Fibroblast of skin of back (primary cell): ENCODE results near the gene CELF4.

Experiments
- DNase-seq: peaks from one replicate; pipeline ENCODE4 v3.0.0-alpha.2; 2013

The CELF4 gene

DNA sequence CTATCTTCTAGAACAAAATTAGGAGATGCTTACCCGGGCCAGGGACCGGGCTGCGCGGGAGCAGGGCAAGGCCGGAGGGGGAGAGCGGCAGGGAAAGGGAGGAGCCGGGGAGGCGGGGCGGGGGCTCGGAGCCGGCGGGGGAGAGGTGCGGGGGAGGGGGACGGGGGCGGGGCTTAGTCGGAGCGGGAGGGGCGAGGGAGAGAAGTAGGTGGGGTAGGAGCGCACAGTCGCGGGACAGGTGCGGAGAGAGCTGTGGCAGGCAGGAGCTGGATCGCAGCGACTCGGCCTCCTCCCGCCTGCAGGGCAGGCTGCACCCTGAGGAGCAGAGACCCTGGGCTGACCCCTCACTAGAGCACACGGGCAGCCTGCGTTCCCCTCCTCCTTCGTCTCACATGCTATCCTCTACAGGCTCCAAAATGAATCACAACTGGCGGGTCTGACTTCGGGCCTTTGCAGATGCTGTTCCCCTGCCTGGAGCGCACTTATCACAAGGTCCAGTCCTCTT lies 290.3 kb downstream of the CELF4 start:
- DNase-seq, result no peak

- DNase-seq, result no peak
These were observed 291.0 kb downstream of the CELF4 start for GRCh38 chr18:37274309-37275236.

- no peak for DNase-seq
These were observed 292.8 kb downstream of the CELF4 start for GRCh38 chr18:37272841-37273240.

GRCh38 chr18:37272226-37272625 lies 293.4 kb downstream of the CELF4 start:
- DNase-seq, result no peak

- DNase-seq, result no peak
These were observed 294.9 kb downstream of the CELF4 start for GRCh38 chr18:37270666-37271052.

- DNase-seq, result peak; percentile 50
These were observed 295.4 kb downstream of the CELF4 start for GRCh38 chr18:37270038-37270665.

- no peak for DNase-seq
These were observed 299.3 kb downstream of the CELF4 start for GRCh38 chr18:37266290-37266689.

GRCh38 chr18:37265382-37265781 lies 300.2 kb downstream of the CELF4 start:
- DNase-seq, result no peak

- no peak for DNase-seq
These were observed 300.6 kb downstream of the CELF4 start for GRCh38 chr18:37264956-37265355.

GRCh38 chr18:37261988-37262387 lies 303.6 kb downstream of the CELF4 start:
- DNase-seq, result no peak

GRCh38 chr18:37261246-37261840 lies 304.3 kb downstream of the CELF4 start:
- DNase-seq, result no peak

GRCh38 chr18:37260367-37261093 lies 305.1 kb downstream of the CELF4 start:
- DNase-seq, result no peak

- DNase-seq, result no peak
These were observed 305.9 kb downstream of the CELF4 start for GRCh38 chr18:37259711-37260110.

GRCh38 chr18:37258819-37259218 lies 306.8 kb downstream of the CELF4 start:
- DNase-seq, result no peak

GRCh38 chr18:37258131-37258530 lies 307.5 kb downstream of the CELF4 start:
- DNase-seq, result no peak

- no peak for DNase-seq
These were observed 310.6 kb downstream of the CELF4 start for GRCh38 chr18:37254973-37255372.

DNA sequence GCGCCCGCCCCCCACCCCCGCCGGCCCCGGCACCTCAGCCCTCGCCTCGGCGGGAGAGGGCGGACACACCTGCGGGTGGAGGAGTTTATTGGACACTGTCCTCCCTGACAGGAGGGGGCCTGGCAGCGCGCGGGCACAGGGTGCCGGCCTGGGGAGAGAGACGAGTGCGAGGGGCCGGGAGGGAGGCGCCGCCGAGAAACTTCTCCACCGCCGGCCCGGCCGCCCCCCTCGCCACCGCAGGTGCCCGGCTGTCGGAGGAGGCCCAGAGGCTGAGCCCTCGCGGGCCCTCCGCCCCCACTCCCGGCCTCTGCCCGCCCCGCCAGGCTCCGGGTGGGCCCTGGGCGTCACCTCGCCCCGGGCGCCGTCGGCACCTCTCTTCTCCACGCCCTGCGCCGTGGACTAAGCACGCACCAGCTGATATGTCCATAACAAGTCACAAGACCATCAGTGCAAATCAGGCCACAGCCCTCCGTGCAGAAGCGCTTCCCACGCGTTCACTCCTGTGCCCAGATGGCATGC lies 311.3 kb downstream of the CELF4 start:
- DNase-seq, result no peak

GRCh38 chr18:37253394-37254235 lies 312.0 kb downstream of the CELF4 start:
- DNase-seq, result peak; percentile 20

DNA sequence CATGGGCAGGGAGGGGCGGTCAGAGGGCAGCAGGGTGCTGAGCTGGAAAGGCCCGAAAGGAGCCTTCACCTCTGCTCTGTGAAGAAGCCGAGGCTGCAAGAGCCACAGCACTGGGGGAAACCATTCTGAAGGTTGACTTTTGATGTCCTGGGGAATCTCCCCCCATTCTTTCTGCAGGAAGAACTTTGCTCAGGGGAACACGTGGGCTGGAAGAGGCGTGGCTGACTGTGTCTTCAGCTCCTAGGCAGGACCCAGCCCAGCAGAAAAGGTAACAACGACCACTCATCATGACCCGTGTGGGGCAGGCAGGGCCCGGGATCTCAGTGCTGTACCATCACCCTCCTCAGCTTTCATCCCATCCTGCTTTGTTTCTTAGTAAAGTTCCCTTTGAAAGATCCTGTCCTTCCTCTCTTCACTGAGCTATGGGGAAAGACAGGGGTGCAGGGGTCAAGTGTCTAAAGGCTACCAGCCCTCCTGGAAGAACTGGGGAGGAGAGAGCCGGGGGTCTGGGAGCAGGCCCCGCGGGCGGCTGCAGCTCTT lies 312.7 kb downstream of the CELF4 start:
- no peak for DNase-seq

DNA sequence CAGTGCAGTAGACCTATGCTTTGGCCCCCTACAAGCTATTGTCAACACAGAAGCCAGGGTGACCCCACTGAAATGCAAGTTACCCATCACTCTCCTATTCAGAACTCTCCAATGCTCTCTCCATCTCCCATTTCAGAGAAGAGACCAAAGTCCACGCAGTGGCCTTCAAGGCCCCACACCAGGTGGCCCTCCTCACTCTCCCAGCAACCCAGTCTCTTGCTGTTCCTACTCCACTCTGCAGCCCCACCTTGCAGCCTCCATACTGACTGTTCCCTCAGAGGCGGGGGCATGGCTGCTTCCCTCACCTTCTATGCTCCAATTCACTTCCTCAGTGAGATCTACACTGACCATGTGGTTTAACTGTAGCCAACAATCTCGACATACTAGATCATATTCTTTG lies 313.3 kb downstream of the CELF4 start:
- DNase-seq, result no peak

GRCh38 chr18:37251679-37252078 lies 313.9 kb downstream of the CELF4 start:
- no peak for DNase-seq
